ENCODE results near the gene CLN6. TPM values are rescaled to one million over a fixed set of nuclear protein-coding genes. Genes with fewer than 3 reads are reported as not detected.

Gene CLN6
- polyA plus RNA-seq, 1 experiment = 25.4 TPM

GRCh38 chr15:68211656-68212320, 17.7 kb downstream of the CLN6 start:
- peaks cover 1% of the 10 kb centered on the region; the same call in 1 of the 2 replicates for H3K36me3 ChIP-seq (ENCODE audit: control insufficient read depth, insufficient read depth, low read length)
- no peak for DNase-seq (ENCODE audit: low read depth)
- H3K4me3 ChIP-seq (ENCODE audit: low read depth, low read length) = no peak overlapping the region
- no peak for TF ChIP-seq CTCF (IDR thresholded peaks at IDR 0.05; ENCODE audit: insufficient read depth, low read depth, low read length)
- ChIA-PET CTCF (interaction anchor here (0.8 to 2.8 kb wide), 7 partner anchors 9 to 348 kb away, joined by 3 to 22 read pairs (median 8); no protein-coding TSS in a partner anchor), POLR2A (no interaction called here)
- no peaks in the 10 kb centered on the region for H3K27me3 ChIP-seq (ENCODE audit: control insufficient read depth, insufficient read depth, low read length)

GRCh38 chr15:68210821-68211655, 18.5 kb downstream of the CLN6 start:
- TF ChIP-seq CTCF (IDR thresholded peaks at IDR 0.05; ENCODE audit: insufficient read depth, low read depth, low read length) = peak; percentile 99
- CTCF ChIA-PET = interaction anchor here (0.6 to 2.8 kb wide), 13 partner anchors 9 to 363 kb away, joined by 3 to 22 read pairs (median 4); no protein-coding TSS in a partner anchor
- Histone ChIP-seq H3K27me3 (ENCODE audit: control insufficient read depth, insufficient read depth, low read length) (no peaks in the 10 kb centered on the region), H3K4me3 (ENCODE audit: low read depth, low read length) (peak overlapping the region; percentile 24), H3K36me3 (ENCODE audit: control insufficient read depth, insufficient read depth, low read length) (peaks cover 1% of the 10 kb centered on the region; the same call in 1 of the 2 replicates)
- POLR2A ChIA-PET = no interaction called here
- no peak for DNase-seq (ENCODE audit: low read depth)

- Histone ChIP-seq H3K36me3 (ENCODE audit: control insufficient read depth, insufficient read depth, low read length) (peaks cover 1% of the 10 kb centered on the region; the same call in 1 of the 2 replicates), H3K27me3 (ENCODE audit: control insufficient read depth, insufficient read depth, low read length) (no peaks in the 10 kb centered on the region), H3K4me3 (ENCODE audit: low read depth, low read length) (peak overlapping the region; percentile 24)
- ChIA-PET CTCF (interaction anchor here (0.9 to 2.8 kb wide), 9 partner anchors 9 to 363 kb away, joined by 3 to 22 read pairs (median 8); no protein-coding TSS in a partner anchor), POLR2A (no interaction called here)
- TF ChIP-seq CTCF (IDR thresholded peaks at IDR 0.05; ENCODE audit: insufficient read depth, low read depth, low read length) = no peak
- no peak for DNase-seq (ENCODE audit: low read depth)
Measured at GRCh38 chr15:68210409-68210756, 19.1 kb downstream of the CLN6 start.

GRCh38 chr15:68209735-68210408, 19.7 kb downstream of the CLN6 start:
- no peak overlapping the region for H3K4me3 ChIP-seq (ENCODE audit: low read depth, low read length)
- no peaks in the 10 kb centered on the region for H3K27me3 ChIP-seq (ENCODE audit: control insufficient read depth, insufficient read depth, low read length)
- H3K36me3 ChIP-seq (ENCODE audit: control insufficient read depth, insufficient read depth, low read length) = peaks cover 1% of the 10 kb centered on the region; the same call in 1 of the 2 replicates
- DNase-seq (ENCODE audit: low read depth) = no peak
- no peak for TF ChIP-seq CTCF (IDR thresholded peaks at IDR 0.05; ENCODE audit: insufficient read depth, low read depth, low read length)
- CTCF ChIA-PET = interaction anchor here (0.9 to 2.8 kb wide), 8 partner anchors 9 to 362 kb away, joined by 3 to 22 read pairs (median 10); no protein-coding TSS in a partner anchor
- POLR2A ChIA-PET = no interaction called here

Data from BJ (cell line).